SK-N-SH (cell line): Measurements from ENCODE around the gene ZNF526. TPM values are rescaled to one million over a fixed set of nuclear protein-coding genes. Genes with fewer than 3 reads are reported as not detected.

Experiments used
- CTCF ChIA-PET: fragments of 300-600, 350-600 bp; formaldehyde crosslinking; extraction: SDS; loops from one replicate; lab custom pipeline; 2021; lab: Yijun Ruan, JAX
- POLR2A ChIA-PET: fragments of 350-600 bp; sonication (Branson Sonifier 250); formaldehyde crosslinking; extraction: SDS; loops from one replicate; lab custom pipeline; 2020; ENCODE audit warnings: antibody characterized with exemption, inconsistent platforms; lab: Yijun Ruan, JAX
- DNase-seq: peaks from one replicate; pipeline ENCODE4 v3.0.0; 2012
- H2AFZ ChIP-seq: fragments of 200-600 bp; sonication (generic); 2 replicates; pipeline ENCODE4 v1.8.1; 2016; ENCODE audit warnings: antibody characterized with exemption, mild to moderate bottlenecking, low read depth
- H3F3A ChIP-seq: fragments of 200-600 bp; sonication (generic); replicated peaks from 2 replicates; pipeline ENCODE3; 2016; ENCODE audit warnings: antibody characterized with exemption, mild to moderate bottlenecking; ENCODE audit not compliant: insufficient read depth
- H3K27ac ChIP-seq, 2 experiments: fragments of 200-500 bp in 1 of 2; fragments of 200-600 bp in 1 of 2; sonication (Bioruptor generic) in 1 of 2; sonication (generic), shearing (Covaris generic) in 1 of 2; 2 replicates each; pipeline versions ENCODE4 v1.5.1 to v1.6.1; 2014 to 2016; ENCODE audit warnings: low read depth in 2 of 2, inconsistent platforms in 1 of 2, low read length in 1 of 2, mild to moderate bottlenecking in 1 of 2, mixed read lengths in 1 of 2
- H3K27me3 ChIP-seq: fragments of 200-600 bp; sonication (generic), shearing (Covaris generic); 2 replicates; pipeline ENCODE4 v1.6.1; 2016; ENCODE audit warnings: mixed run types; ENCODE audit not compliant: insufficient read depth
- H3K36me3 ChIP-seq, 2 experiments: fragments of 200-500 bp in 1 of 2; fragments of 200-600 bp in 1 of 2; sonication (Bioruptor generic) in 1 of 2; sonication (generic) in 1 of 2; replicated peaks in 1 of 2; 2 replicates each; pipeline versions ENCODE3 to v1.5.1; 2014 to 2016; ENCODE audit warnings: low read length in 1 of 2, mild to moderate bottlenecking in 1 of 2; ENCODE audit not compliant: insufficient read depth in 2 of 2, control insufficient read depth in 1 of 2
- H3K4me1 ChIP-seq, 2 experiments: fragments of 200-500 bp in 1 of 2; fragments of 200-600 bp in 1 of 2; sonication (Bioruptor generic) in 1 of 2; sonication (generic), shearing (Covaris generic) in 1 of 2; 2 replicates each; pipeline versions ENCODE4 v1.5.1 to v1.6.1; 2014 to 2016; ENCODE audit warnings: low read depth in 1 of 2, low read length in 1 of 2, mixed run types in 1 of 2; ENCODE audit not compliant: insufficient read depth in 2 of 2, control insufficient read depth in 1 of 2
- H3K4me2 ChIP-seq: fragments of 200-600 bp; sonication (generic), shearing (Covaris generic); 2 replicates; pipeline ENCODE4 v1.6.1; 2017; ENCODE audit warnings: mixed run types
- H3K4me3 ChIP-seq, 2 experiments: fragments of 200-500 bp in 1 of 2; fragments of 200-600 bp in 1 of 2; sonication (Bioruptor generic) in 1 of 2; sonication (generic), shearing (Covaris generic) in 1 of 2; 2 replicates each; pipeline versions ENCODE4 v1.5.1 to v1.8.1; 2014 to 2016; ENCODE audit warnings: low read depth in 2 of 2, inconsistent platforms in 1 of 2, low read length in 1 of 2, mild to moderate bottlenecking in 1 of 2, mixed read lengths in 1 of 2, moderate library complexity in 1 of 2
- H3K79me2 ChIP-seq: fragments of 200-600 bp; sonication (generic); 2 replicates; pipeline ENCODE4 v1.8.1; 2017; ENCODE audit warnings: mild to moderate bottlenecking; ENCODE audit not compliant: insufficient read depth
- H3K9ac ChIP-seq: fragments of 200-600 bp; sonication (generic); 2 replicates; pipeline ENCODE4 v1.6.1; 2017; ENCODE audit warnings: mixed run types
- H3K9me2 ChIP-seq: fragments of 200-600 bp; sonication (generic); 2 replicates; pipeline ENCODE4 v1.6.1; 2017; ENCODE audit warnings: mixed run types
- H3K9me3 ChIP-seq: fragments of 200-600 bp; sonication (generic); 2 replicates; pipeline ENCODE4 v1.6.1; 2017; ENCODE audit warnings: mixed run types, mild to moderate bottlenecking, moderate library complexity
- H4K20me1 ChIP-seq: fragments of 200-600 bp; sonication (generic); 2 replicates; pipeline ENCODE4 v1.6.1; 2017; ENCODE audit warnings: mild to moderate bottlenecking, mixed run types; ENCODE audit not compliant: insufficient read depth
- EZH2phosphoT487 ChIP-seq: fragments of 200-600 bp; sonication (generic); IDR thresholded peaks from 2 replicates; pipeline ENCODE4 v1.6.1; 2017; ENCODE audit warnings: low read depth, mixed run types, mild to moderate bottlenecking, antibody characterized with exemption, moderate library complexity, borderline replicate concordance
- FOSL2 ChIP-seq: IDR thresholded peaks from 2 replicates; pipeline ENCODE4 v1.4.0; 2012; ENCODE audit warnings: low read depth, mild to moderate bottlenecking, moderate library complexity, borderline replicate concordance
- FOXJ3 ChIP-seq: sonication (generic); formaldehyde crosslinking; IDR thresholded peaks from 2 replicates; pipeline ENCODE4 v1.5.1; 2020; ENCODE audit warnings: mild to moderate bottlenecking, missing genetic modification reagents
- FOXM1 ChIP-seq: IDR thresholded peaks from 2 replicates; pipeline ENCODE4 v1.4.0; 2012; ENCODE audit warnings: low read depth, mild to moderate bottlenecking
- GABPA ChIP-seq: IDR thresholded peaks from 2 replicates; pipeline ENCODE4 v1.4.0; 2012; ENCODE audit warnings: low read depth, mild to moderate bottlenecking
- MEF2A ChIP-seq: IDR thresholded peaks from 2 replicates; pipeline ENCODE4 v1.4.0; 2012; ENCODE audit warnings: low read depth, borderline replicate concordance
- MXI1 ChIP-seq: IDR thresholded peaks from 2 replicates; pipeline ENCODE4 v1.6.1; 2012; ENCODE audit warnings: mild to moderate bottlenecking, low read depth, low read length, improper control_type of control experiment
- NFIC ChIP-seq: IDR thresholded peaks from 2 replicates; pipeline ENCODE4 v1.4.0; 2012; ENCODE audit warnings: borderline replicate concordance
- POLR2AphosphoS5 ChIP-seq: IDR thresholded peaks from 2 replicates; pipeline ENCODE4 v1.6.1; 2012; ENCODE audit warnings: low read depth, low read length
- RXRA ChIP-seq: IDR thresholded peaks from 2 replicates; pipeline ENCODE4 v1.4.0; 2012; ENCODE audit warnings: low read depth, mild to moderate bottlenecking, borderline replicate concordance
- TAF1 ChIP-seq: IDR thresholded peaks from 2 replicates; pipeline ENCODE4 v1.6.1; 2012; ENCODE audit warnings: low read depth, mild to moderate bottlenecking, low read length, moderate library complexity, borderline replicate concordance
- TCF12 ChIP-seq: IDR thresholded peaks from 2 replicates; pipeline ENCODE4 v1.4.0; 2012
- TEAD4 ChIP-seq: IDR thresholded peaks from 2 replicates; pipeline ENCODE4 v1.4.0; 2012; ENCODE audit warnings: mild to moderate bottlenecking, borderline replicate concordance; ENCODE audit not compliant: insufficient read depth
- YY1 ChIP-seq: IDR thresholded peaks from 2 replicates; pipeline ENCODE4 v1.4.0; 2012; ENCODE audit warnings: low read depth, mild to moderate bottlenecking
- WGBS: methylation state at CpG from one replicate; pipeline ENCODE4 v1.1.6; 2017; ENCODE audit warnings: low lambda C conversion rate; 5-methylcytosine and 5-hydroxymethylcytosine counted together
- polyA plus RNA-seq, 3 experiments: library from polyadenylated mRNA; depleted of rRNA; stranded (reverse); fragments of >200 nt; gene quantifications; 2 replicates each; pipeline ENCODE4 v1.2.3, GENCODE V29; 2012
- TF ChIP-seq, protein P1 (sequence below): IDR thresholded peaks from 2 replicates; pipeline ENCODE4 v1.4.0; 2012; ENCODE audit warnings: low read depth, borderline replicate concordance
- TF ChIP-seq, protein P2 (sequence below): IDR thresholded peaks from 2 replicates; pipeline ENCODE4 v1.4.0; 2012; ENCODE audit warnings: low read depth
- TF ChIP-seq, protein P3 (sequence below): fragments of 150-350 bp; IDR thresholded peaks from 2 replicates; pipeline ENCODE4 v1.6.1; 2016; ENCODE audit warnings: mild to moderate bottlenecking, low read depth, low read length
- TF ChIP-seq, protein P4 (sequence below): fragments of 200-600 bp; sonication (generic); IDR thresholded peaks from 2 replicates; pipeline ENCODE4 v1.6.1; 2017; ENCODE audit warnings: antibody characterized with exemption, mild to moderate bottlenecking, moderate library complexity

ZNF526 gene
- polyA plus RNA-seq, 1 of the 3 experiments (the other 2 are of a cell fraction), result 3.5 TPM

DNA sequence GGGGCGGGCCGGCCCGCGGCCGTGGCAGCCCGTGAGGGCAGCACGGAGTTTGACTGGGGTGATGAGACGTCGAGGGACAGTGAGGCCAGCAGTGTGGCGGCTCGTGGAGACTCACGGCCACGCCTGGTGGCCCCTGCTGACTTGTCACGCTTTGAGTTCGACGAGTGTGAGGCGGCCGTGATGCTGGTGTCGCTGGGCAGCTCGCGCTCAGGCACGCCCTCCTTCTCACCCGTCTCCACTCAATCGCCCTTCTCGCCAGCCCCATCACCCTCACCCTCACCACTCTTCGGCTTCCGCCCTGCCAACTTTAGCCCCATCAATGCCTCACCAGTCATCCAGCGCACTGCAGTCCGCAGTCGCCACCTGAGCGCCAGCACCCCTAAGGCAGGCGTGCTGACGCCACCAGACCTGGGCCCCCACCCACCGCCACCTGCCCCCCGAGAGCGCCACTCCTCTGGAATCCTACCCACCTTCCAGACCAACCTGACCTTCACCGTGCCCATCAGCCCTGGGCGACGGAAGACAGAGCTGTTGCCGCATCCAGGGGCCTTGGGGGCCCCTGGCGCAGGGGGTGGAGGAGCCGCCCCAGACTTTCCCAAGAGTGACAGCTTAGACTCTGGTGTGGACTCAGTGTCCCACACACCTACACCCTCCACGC, 53.4 kb downstream of the ZNF526 start:
- no peak overlapping the region for H3K9ac ChIP-seq
- ChIA-PET CTCF (interaction anchor here (1.2 to 1.5 kb wide), 2 partner anchors 9 to 22 kb away, joined by 4 read pairs; no protein-coding TSS in a partner anchor), POLR2A (no interaction called here)
- H3K4me2 ChIP-seq, result no peak overlapping the region
- 97% methylated on average over 40 of the region's 43 CpGs for WGBS
- H2AFZ ChIP-seq, result no peak overlapping the region
- TF ChIP-seq, protein P1, sequence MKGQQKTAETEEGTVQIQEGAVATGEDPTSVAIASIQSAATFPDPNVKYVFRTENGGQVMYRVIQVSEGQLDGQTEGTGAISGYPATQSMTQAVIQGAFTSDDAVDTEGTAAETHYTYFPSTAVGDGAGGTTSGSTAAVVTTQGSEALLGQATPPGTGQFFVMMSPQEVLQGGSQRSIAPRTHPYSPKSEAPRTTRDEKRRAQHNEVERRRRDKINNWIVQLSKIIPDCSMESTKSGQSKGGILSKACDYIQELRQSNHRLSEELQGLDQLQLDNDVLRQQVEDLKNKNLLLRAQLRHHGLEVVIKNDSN, result no peak
- TF ChIP-seq, protein P2, sequence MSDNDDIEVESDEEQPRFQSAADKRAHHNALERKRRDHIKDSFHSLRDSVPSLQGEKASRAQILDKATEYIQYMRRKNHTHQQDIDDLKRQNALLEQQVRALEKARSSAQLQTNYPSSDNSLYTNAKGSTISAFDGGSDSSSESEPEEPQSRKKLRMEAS, result no peak
- H3K4me1 ChIP-seq, result peaks cover 33 to 62% of the 10 kb centered on the region in 2 experiments; a peak in 3 of 4 replicates
- no peak overlapping the region for H3K27ac ChIP-seq
- no peak overlapping the region for H3K4me3 ChIP-seq
- H3K79me2 ChIP-seq, result peaks cover 91% of the 10 kb centered on the region
- H3K36me3 ChIP-seq, result peaks cover 13 to 39% of the 10 kb centered on the region in 2 experiments
- no peaks in the 10 kb centered on the region for H4K20me1 ChIP-seq
- peaks cover 21% of the 10 kb centered on the region for H3F3A ChIP-seq
- H3K9me3 ChIP-seq, result no peaks in the 10 kb centered on the region
- H3K27me3 ChIP-seq, result no peaks in the 10 kb centered on the region
- no peak for DNase-seq
- H3K9me2 ChIP-seq, result no peaks in the 10 kb centered on the region

DNA sequence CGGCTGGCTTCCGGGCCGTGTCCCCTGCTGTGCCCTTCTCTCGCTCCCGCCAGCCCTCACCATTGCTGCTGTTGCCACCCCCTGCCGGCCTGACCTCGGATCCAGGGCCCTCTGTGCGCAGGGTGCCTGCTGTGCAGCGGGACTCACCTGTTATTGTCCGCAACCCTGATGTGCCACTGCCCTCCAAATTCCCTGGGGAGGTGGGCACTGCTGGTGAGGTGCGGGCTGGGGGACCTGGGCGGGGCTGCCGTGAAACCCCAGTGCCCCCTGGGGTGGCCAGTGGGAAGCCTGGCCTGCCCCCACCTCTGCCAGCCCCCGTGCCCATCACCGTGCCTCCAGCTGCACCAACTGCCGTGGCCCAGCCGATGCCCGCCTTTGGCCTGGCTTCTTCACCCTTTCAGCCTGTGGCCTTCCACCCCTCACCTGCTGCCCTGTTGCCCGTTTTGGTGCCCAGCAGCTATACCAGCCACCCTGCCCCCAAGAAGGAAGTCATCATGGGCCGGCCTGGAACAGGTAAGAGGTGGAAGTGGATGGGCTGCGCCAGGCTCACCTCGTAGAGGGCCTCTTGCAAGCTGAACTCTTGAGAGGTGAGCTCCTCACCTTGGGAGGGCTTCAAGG, 54.1 kb downstream of the ZNF526 start:
- no peak for DNase-seq
- Histone ChIP-seq H3K9ac (no peak overlapping the region), H3K27me3 (no peaks in the 10 kb centered on the region), H3K4me1 (peaks cover 39 to 68% of the 10 kb centered on the region in 2 experiments; a peak in 3 of 4 replicates), H3K9me3 (no peaks in the 10 kb centered on the region), H3F3A (peaks cover 27% of the 10 kb centered on the region), H3K36me3 (peaks cover 13 to 39% of the 10 kb centered on the region in 2 experiments), H4K20me1 (no peaks in the 10 kb centered on the region)
- WGBS, result 98% methylated on average over 16 of the region's 22 CpGs
- TF ChIP-seq FOSL2, result no peak
- TF ChIP-seq YY1, result no peak
- no peak for TF ChIP-seq TCF12
- no peak for TF ChIP-seq TAF1
- TF ChIP-seq, protein P3, sequence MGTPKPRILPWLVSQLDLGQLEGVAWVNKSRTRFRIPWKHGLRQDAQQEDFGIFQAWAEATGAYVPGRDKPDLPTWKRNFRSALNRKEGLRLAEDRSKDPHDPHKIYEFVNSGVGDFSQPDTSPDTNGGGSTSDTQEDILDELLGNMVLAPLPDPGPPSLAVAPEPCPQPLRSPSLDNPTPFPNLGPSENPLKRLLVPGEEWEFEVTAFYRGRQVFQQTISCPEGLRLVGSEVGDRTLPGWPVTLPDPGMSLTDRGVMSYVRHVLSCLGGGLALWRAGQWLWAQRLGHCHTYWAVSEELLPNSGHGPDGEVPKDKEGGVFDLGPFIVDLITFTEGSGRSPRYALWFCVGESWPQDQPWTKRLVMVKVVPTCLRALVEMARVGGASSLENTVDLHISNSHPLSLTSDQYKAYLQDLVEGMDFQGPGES, result no peak
- TF ChIP-seq, protein P4, sequence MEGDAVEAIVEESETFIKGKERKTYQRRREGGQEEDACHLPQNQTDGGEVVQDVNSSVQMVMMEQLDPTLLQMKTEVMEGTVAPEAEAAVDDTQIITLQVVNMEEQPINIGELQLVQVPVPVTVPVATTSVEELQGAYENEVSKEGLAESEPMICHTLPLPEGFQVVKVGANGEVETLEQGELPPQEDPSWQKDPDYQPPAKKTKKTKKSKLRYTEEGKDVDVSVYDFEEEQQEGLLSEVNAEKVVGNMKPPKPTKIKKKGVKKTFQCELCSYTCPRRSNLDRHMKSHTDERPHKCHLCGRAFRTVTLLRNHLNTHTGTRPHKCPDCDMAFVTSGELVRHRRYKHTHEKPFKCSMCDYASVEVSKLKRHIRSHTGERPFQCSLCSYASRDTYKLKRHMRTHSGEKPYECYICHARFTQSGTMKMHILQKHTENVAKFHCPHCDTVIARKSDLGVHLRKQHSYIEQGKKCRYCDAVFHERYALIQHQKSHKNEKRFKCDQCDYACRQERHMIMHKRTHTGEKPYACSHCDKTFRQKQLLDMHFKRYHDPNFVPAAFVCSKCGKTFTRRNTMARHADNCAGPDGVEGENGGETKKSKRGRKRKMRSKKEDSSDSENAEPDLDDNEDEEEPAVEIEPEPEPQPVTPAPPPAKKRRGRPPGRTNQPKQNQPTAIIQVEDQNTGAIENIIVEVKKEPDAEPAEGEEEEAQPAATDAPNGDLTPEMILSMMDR, result no peak
- TF ChIP-seq, protein P2, result no peak
- TF ChIP-seq RXRA, result no peak
- TF ChIP-seq TEAD4, result no peak
- TF ChIP-seq POLR2AphosphoS5, result no peak
- TF ChIP-seq FOXJ3 (CRISPR knock-in tag), result no peak
- TF ChIP-seq MEF2A, result no peak
- no peak for TF ChIP-seq NFIC
- no peak for TF ChIP-seq GABPA
- TF ChIP-seq FOXM1, result no peak
- no peak for TF ChIP-seq EZH2phosphoT487
- TF ChIP-seq MXI1, result no peak
- TF ChIP-seq, protein P1, result no peak
- TF ChIP-seq, all 33 proteins: peak for 0
- Histone ChIP-seq H3K79me2 (peaks cover 97% of the 10 kb centered on the region), H3K9me2 (no peaks in the 10 kb centered on the region), H3K27ac (no peak overlapping the region; a peak in 1 of 4 replicates), H3K4me3 (no peak overlapping the region), H2AFZ (no peak overlapping the region), H3K4me2 (peak overlapping the region; percentile 55)
- ChIA-PET CTCF (interaction anchor here (1.2 to 1.5 kb wide), 2 partner anchors 9 to 21 kb away, joined by 4 read pairs; no protein-coding TSS in a partner anchor), POLR2A (no interaction called here)
